B cell (primary cell): ENCODE measurements around the gene CHST8. TPM values are rescaled to one million over a fixed set of nuclear protein-coding genes. Genes with fewer than 3 reads are reported as not detected.

Experiments
- ATAC-seq: fragments of 200-7000 bp; cut with Tn5 transposase; one replicate; pipeline ENCODE4 v1.10.0; 2021; ENCODE audit warnings: low read depth, mild to moderate bottlenecking, moderate number of reproducible peaks, moderate library complexity
- CTCF ChIA-PET: fragments of 350-600 bp; sonication (Branson Sonifier 250); formaldehyde crosslinking; loops from one replicate; lab custom pipeline; 2021; ENCODE audit warnings: antibody characterized with exemption, inconsistent platforms; lab: Charles Lee
- POLR2A ChIA-PET: fragments of 350-600 bp; sonication (Branson Sonifier 250); formaldehyde crosslinking; loops from one replicate; lab custom pipeline; 2021; ENCODE audit warnings: antibody characterized with exemption; lab: Charles Lee
- DNase-seq: peaks from one replicate; pipeline ENCODE4 v3.0.0; 2013
- H2AFZ ChIP-seq: 2 replicates; pipeline ENCODE4 v1.6.1; 2012; ENCODE audit warnings: mild to moderate bottlenecking, low read depth, low read length; ENCODE audit not compliant: insufficient read depth, poor library complexity, severe bottlenecking
- H3K27ac ChIP-seq, 2 donors: 1 replicate in 1 of 2; 2 replicates in 1 of 2; pipeline ENCODE4 v1.5.1; 2012 to 2013; ENCODE audit warnings: low read length in 2 of 2, mild to moderate bottlenecking in 2 of 2, moderate library complexity in 1 of 2
- H3K27me3 ChIP-seq, 4 experiments: fragments of 200-600 bp in 1 of 4; sonication (generic) in 1 of 4; replicated peaks in 1 of 4; 1 replicate in 2 of 4; 2 replicates in 2 of 4; pipeline versions ENCODE4 v1.6.1 to v1.7.0; 2013 to 2016; ENCODE audit warnings: low read length in 3 of 4, mild to moderate bottlenecking in 2 of 4, mixed read lengths in 1 of 4, moderate library complexity in 1 of 4; ENCODE audit not compliant: insufficient read depth in 4 of 4, control insufficient read depth in 3 of 4; ENCODE audit errors: control extremely low read depth in 1 of 4
- H3K36me3 ChIP-seq, 2 experiments: replicated peaks in 1 of 2; 1 replicate in 1 of 2; 2 replicates in 1 of 2; pipeline versions ENCODE4 v1.6.1 to v1.7.1; 2013; ENCODE audit warnings: low read length in 1 of 2; ENCODE audit not compliant: insufficient read depth in 2 of 2, control insufficient read depth in 1 of 2; ENCODE audit errors: control extremely low read depth in 1 of 2, extremely low read depth in 1 of 2
- H3K4me1 ChIP-seq, 2 donors: fragments of 200-600 bp in 1 of 2; sonication (generic) in 1 of 2; 1 replicate in 1 of 2; 2 replicates in 1 of 2; pipeline versions ENCODE4 v1.5.1 to v1.6.1; 2013 to 2017; ENCODE audit warnings: low read length in 2 of 2; ENCODE audit not compliant: control insufficient read depth in 2 of 2, insufficient read depth in 2 of 2
- H3K4me2 ChIP-seq: replicated peaks from 2 replicates; pipeline ENCODE3; 2012; ENCODE audit warnings: mild to moderate bottlenecking, low read depth, low read length; ENCODE audit not compliant: poor library complexity, severe bottlenecking
- H3K4me3 ChIP-seq, 5 experiments: fragments of 200-600 bp in 1 of 5; sonication (generic) in 1 of 5; 1 replicate in 3 of 5; 2 replicates in 2 of 5; pipeline versions ENCODE4 v1.5.1 to v1.7.0; 2011 to 2016; ENCODE audit warnings: low read length in 4 of 5, mild to moderate bottlenecking in 4 of 5, low read depth in 2 of 5, control low read depth in 1 of 5, moderate library complexity in 1 of 5; ENCODE audit not compliant: insufficient read depth in 1 of 5; ENCODE audit errors: control extremely low read depth in 1 of 5, extremely low read depth in 1 of 5
- H3K79me2 ChIP-seq: fragments of 200-600 bp; sonication (generic); one replicate; pipeline ENCODE4 v1.6.0; 2016; ENCODE audit warnings: low read length; ENCODE audit not compliant: control insufficient read depth, insufficient read depth
- H3K9ac ChIP-seq: fragments of 200-600 bp; sonication (generic); 2 replicates; pipeline ENCODE4 v1.6.1; 2017; ENCODE audit warnings: mild to moderate bottlenecking, low read length, moderate library complexity
- H3K9me3 ChIP-seq, 3 donors: one replicate each; pipeline versions ENCODE4 v1.6.1 to v1.7.1; 2013; ENCODE audit warnings: low read length in 2 of 3; ENCODE audit not compliant: control insufficient read depth in 2 of 3, insufficient read depth in 1 of 3; ENCODE audit errors: control extremely low read depth in 1 of 3
- H4K20me1 ChIP-seq: 2 replicates; pipeline ENCODE4 v1.6.0; 2012; ENCODE audit warnings: mild to moderate bottlenecking, low read length; ENCODE audit not compliant: insufficient read depth, control insufficient read depth, poor library complexity, severe bottlenecking
- H3K27ac Mint-ChIP-seq: one replicate; pipeline ENCODE4 v1.8.0; 2021; ENCODE audit warnings: mixed read lengths
- H3K27me3 Mint-ChIP-seq: one replicate; pipeline ENCODE4 v1.8.0; 2021; ENCODE audit warnings: mixed read lengths
- H3K4me1 Mint-ChIP-seq: one replicate; pipeline ENCODE4 v1.8.0; 2021; ENCODE audit warnings: mixed read lengths
- H3K4me3 Mint-ChIP-seq: one replicate; pipeline ENCODE4 v1.8.0; 2021; ENCODE audit warnings: mixed read lengths
- H3K9me3 Mint-ChIP-seq: one replicate; pipeline ENCODE4 v1.8.0; 2022; ENCODE audit warnings: mixed read lengths; ENCODE audit not compliant: insufficient read depth
- CTCF ChIP-seq: fragments of 200-600 bp; IDR thresholded peaks from one replicate; pipeline ENCODE4 v1.8.0; 2022; ENCODE audit warnings: antibody characterized with exemption, mild to moderate bottlenecking
- EZH2 ChIP-seq: IDR thresholded peaks from 2 replicates; pipeline ENCODE4 v1.6.1; 2012; ENCODE audit warnings: borderline replicate concordance, low read depth, mild to moderate bottlenecking, moderate library complexity, low read length; ENCODE audit not compliant: insufficient read depth, poor library complexity, severe bottlenecking
- WGBS: methylation state at CpG from one replicate; pipeline ENCODE4 v1.1.5; 2013; ENCODE audit warnings: missing lambda C conversion rate; ENCODE audit not compliant: insufficient coverage; 5-methylcytosine and 5-hydroxymethylcytosine counted together
- intact Hi-C: fragments of 100-400 bp; cut with micrococcal nuclease; formaldehyde crosslinking; loops from one replicate; pipeline ENCODE4 v1.10.0; 2022
- polyA plus RNA-seq: library from polyadenylated mRNA; depleted of rRNA; stranded (reverse); fragments of >200 nt; gene quantifications from 2 replicates; pipeline ENCODE4 v1.2.3, GENCODE V29; 2012
- total RNA-seq, 2 donors: library from RNA; stranded (reverse); fragments of 120-200 nt in 1 of 2; gene quantifications; 1 replicate in 1 of 2; 2 replicates in 1 of 2; pipeline versions ENCODE4 v1.2.3 to v1.2.4, GENCODE V29; 2013 to 2022

The CHST8 gene
- total and polyA plus RNA-seq, 2 donors (not counting 1 experiment from before 2014, with no cell fraction given): not detected

DNA sequence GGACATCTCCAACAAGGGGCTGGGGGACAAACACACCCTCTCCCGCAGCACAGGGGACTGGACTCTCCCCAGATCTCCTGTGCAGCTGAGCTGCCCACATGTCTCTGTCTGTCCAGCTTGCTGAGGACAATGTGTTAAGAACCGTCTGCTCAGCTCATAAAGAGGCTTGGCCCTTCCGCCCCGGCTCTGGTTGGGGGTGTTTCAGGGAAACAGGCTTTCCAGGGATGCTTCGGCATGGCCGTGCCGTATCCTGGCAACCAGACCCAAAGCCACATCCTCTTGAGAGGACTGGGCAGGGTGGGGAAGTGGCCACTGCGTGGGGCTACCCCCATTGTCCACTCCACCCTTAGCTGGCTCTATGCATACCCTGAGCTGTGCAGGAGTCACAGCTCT, 41.1 kb upstream of the CHST8 start:
- Histone ChIP-seq H3K4me3 (no peak overlapping the region), H3K36me3 (no peaks in the 10 kb centered on the region), H4K20me1 (no peaks in the 10 kb centered on the region), H3K27me3 (no peaks in the 10 kb centered on the region), H3K9ac (no peak overlapping the region), H2AFZ (no peak overlapping the region), H3K79me2 (no peaks in the 10 kb centered on the region), H3K27ac (no peak overlapping the region), H3K4me1 (no peaks in the 10 kb centered on the region), H3K9me3 (peaks cover 0 to 19% (median 0%) of the 10 kb centered on the region in 3 donors), H3K4me2 (no peak overlapping the region)
- Mint-ChIP-seq H3K27ac (no peak overlapping the region), H3K9me3 (no peaks in the 10 kb centered on the region), H3K27me3 (no peaks in the 10 kb centered on the region), H3K4me3 (no peak overlapping the region), H3K4me1 (no peaks in the 10 kb centered on the region)
- ATAC-seq: no peak
- TF ChIP-seq CTCF (no peak), EZH2 (no peak)
- WGBS: 59% methylated on average over 7 of the region's 8 CpGs
- intact Hi-C loops: no loop called here
- CTCF ChIA-PET: no interaction called here
- POLR2A ChIA-PET: no interaction called here
- no peak for DNase-seq

GRCh38 chr19:33582914-33583313, 38.8 kb upstream of the CHST8 start:
- no peak overlapping the region for H3K4me3 Mint-ChIP-seq
- no peaks in the 10 kb centered on the region for H4K20me1 ChIP-seq
- H3K4me3 ChIP-seq: no peak overlapping the region
- DNase-seq (no peak), ATAC-seq (no peak)
- H3K9ac ChIP-seq: no peak overlapping the region
- no peak overlapping the region for H2AFZ ChIP-seq
- no peaks in the 10 kb centered on the region for H3K36me3 ChIP-seq
- TF ChIP-seq CTCF: no peak
- TF ChIP-seq EZH2: no peak
- H3K27ac Mint-ChIP-seq: no peak overlapping the region
- H3K9me3 ChIP-seq: peaks cover 0 to 17% (median 13%) of the 10 kb centered on the region in 3 donors
- ChIA-PET POLR2A (no interaction called here), CTCF (no interaction called here)
- intact Hi-C loops: no loop called here
- H3K4me2 ChIP-seq: no peak overlapping the region
- no peaks in the 10 kb centered on the region for H3K27me3 Mint-ChIP-seq
- H3K4me1 ChIP-seq: no peaks in the 10 kb centered on the region
- H3K27ac ChIP-seq: no peak overlapping the region
- no peaks in the 10 kb centered on the region for H3K4me1 Mint-ChIP-seq
- WGBS: 65% methylated on average over 4 of the region's 4 CpGs
- no peaks in the 10 kb centered on the region for H3K27me3 ChIP-seq
- no peaks in the 10 kb centered on the region for H3K79me2 ChIP-seq
- H3K9me3 Mint-ChIP-seq: peaks cover 11% of the 10 kb centered on the region
